HepG2 (cell line): Measurements from ENCODE around the gene IFNL2.
"Not testable (repeated sequence)": the region's sequence is repeated elsewhere in the genome, so short reads cannot be mapped to it uniquely, and the experiment has no call there.

Experiments used
- CEBPB ChIP-seq: IDR thresholded peaks from 2 replicates; pipeline ENCODE4 v1.6.1; 2011; ENCODE audit warnings: low read depth, low read length, improper control_type of control experiment, borderline replicate concordance
- EED ChIP-seq: sonication (generic); formaldehyde crosslinking; IDR thresholded peaks from 2 replicates; pipeline ENCODE4 v1.5.0; 2020; ENCODE audit warnings: mild to moderate bottlenecking, missing genetic modification reagents
- POLR2A ChIP-seq, 2 experiments: IDR thresholded peaks; 2 replicates each; pipeline ENCODE4 v1.6.1; 2011; ENCODE audit warnings: low read depth in 2 of 2, low read length in 2 of 2, mild to moderate bottlenecking in 1 of 2, moderate library complexity in 1 of 2; ENCODE audit not compliant: insufficient read depth in 1 of 2
- RAD21 ChIP-seq: fragments of 450-650 bp; formaldehyde crosslinking; IDR thresholded peaks from 2 replicates; pipeline ENCODE4 v1.5.0; 2020; ENCODE audit warnings: mild to moderate bottlenecking
- TF ChIP-seq, protein P1 (sequence below): IDR thresholded peaks from 2 replicates; pipeline ENCODE4 v1.6.1; 2016; ENCODE audit warnings: mild to moderate bottlenecking

DNA sequence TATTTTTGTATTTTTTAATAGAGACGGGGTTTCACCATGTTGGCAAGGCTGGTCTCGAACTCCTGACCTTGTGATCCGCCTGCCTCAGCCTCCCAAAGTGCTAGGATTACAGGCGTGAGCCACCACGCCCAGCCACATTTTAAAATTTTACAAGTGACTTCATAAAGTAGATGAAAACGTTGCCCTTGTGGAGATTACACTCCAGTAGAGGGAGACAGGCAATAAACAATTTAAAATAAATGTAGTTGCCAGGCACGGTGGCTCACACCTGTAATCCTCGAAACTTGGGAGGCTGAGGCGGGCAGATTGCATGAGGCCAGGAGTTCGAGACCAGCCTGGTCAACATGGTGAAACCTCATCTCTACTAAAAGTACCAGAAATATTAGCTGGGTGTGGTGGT, 49.1 kb upstream of the IFNL2 start:
- not testable (repeated sequence) for TF ChIP-seq CEBPB; EED (CRISPR knock-in tag); POLR2A (IDR thresholded peaks at IDR 0.05; ENCODE audit: insufficient read depth in 1 of 2, low read depth in 2 of 2, low read length in 2 of 2); RAD21 (CRISPR knock-in tag)
- TF ChIP-seq, protein P1, sequence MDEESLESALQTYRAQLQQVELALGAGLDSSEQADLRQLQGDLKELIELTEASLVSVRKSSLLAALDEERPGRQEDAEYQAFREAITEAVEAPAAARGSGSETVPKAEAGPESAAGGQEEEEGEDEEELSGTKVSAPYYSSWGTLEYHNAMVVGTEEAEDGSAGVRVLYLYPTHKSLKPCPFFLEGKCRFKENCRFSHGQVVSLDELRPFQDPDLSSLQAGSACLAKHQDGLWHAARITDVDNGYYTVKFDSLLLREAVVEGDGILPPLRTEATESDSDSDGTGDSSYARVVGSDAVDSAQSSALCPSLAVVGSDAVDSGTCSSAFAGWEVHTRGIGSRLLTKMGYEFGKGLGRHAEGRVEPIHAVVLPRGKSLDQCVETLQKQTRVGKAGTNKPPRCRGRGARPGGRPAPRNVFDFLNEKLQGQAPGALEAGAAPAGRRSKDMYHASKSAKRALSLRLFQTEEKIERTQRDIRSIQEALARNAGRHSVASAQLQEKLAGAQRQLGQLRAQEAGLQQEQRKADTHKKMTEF (CRISPR knock-in tag) = not testable (repeated sequence)
